Measurements from ENCODE around the gene MYRF.

MYRF gene

GRCh38 chr11:61793829-61794204, 41.4 kb downstream of the MYRF start:
- no peak for TF ChIP-seq GABPA (IDR thresholded peaks at IDR 0.05; ENCODE audit: low read depth)
- TF ChIP-seq POLR2AphosphoS5 (IDR thresholded peaks at IDR 0.05; ENCODE audit: low read depth): no peak
- H3K4me3 ChIP-seq (replicated peaks; ENCODE audit: insufficient read depth, low read length): peak overlapping the region; percentile 78
- peak overlapping the region; percentile 100 for H3K27ac ChIP-seq (replicated peaks)
- no peak for DNase-seq (ENCODE audit: low read depth in 1 of 2, low spot score in 1 of 2)
- no peaks in the 10 kb centered on the region for H3K27me3 ChIP-seq (ENCODE audit: insufficient read depth, poor library complexity, severe bottlenecking)

GRCh38 chr11:61794579-61794978, 42.1 kb downstream of the MYRF start:
- H3K4me3 ChIP-seq (replicated peaks; ENCODE audit: insufficient read depth, low read length): no peak overlapping the region

GRCh38 chr11:61795459-61795858, 43.0 kb downstream of the MYRF start:
- no peak for TF ChIP-seq POLR2AphosphoS5 (IDR thresholded peaks at IDR 0.05; ENCODE audit: low read depth)
- TF ChIP-seq REST (IDR thresholded peaks at IDR 0.05; ENCODE audit: insufficient replicate concordance, low read depth): no peak
- no peak for TF ChIP-seq SPI1 (IDR thresholded peaks at IDR 0.05; ENCODE audit: borderline replicate concordance, low read depth)
- TF ChIP-seq CTCF (IDR thresholded peaks at IDR 0.05; ENCODE audit: insufficient read depth, low read length): no peak
- no peak for TF ChIP-seq GABPA (IDR thresholded peaks at IDR 0.05; ENCODE audit: low read depth)
- H3K4me3 ChIP-seq (replicated peaks; ENCODE audit: insufficient read depth, low read length): no peak overlapping the region

More at GRCh38 chr11:61794579-61794978, 42.1 kb downstream of the MYRF start:
- TF ChIP-seq CTCF (IDR thresholded peaks at IDR 0.05; ENCODE audit: insufficient read depth, low read length) (no peak), REST (IDR thresholded peaks at IDR 0.05; ENCODE audit: insufficient replicate concordance, low read depth) (no peak), GABPA (IDR thresholded peaks at IDR 0.05; ENCODE audit: low read depth) (no peak), SPI1 (IDR thresholded peaks at IDR 0.05; ENCODE audit: borderline replicate concordance, low read depth) (no peak), POLR2AphosphoS5 (IDR thresholded peaks at IDR 0.05; ENCODE audit: low read depth) (no peak)
- Histone ChIP-seq H3K27ac (replicated peaks) (no peak overlapping the region), H3K27me3 (ENCODE audit: insufficient read depth, poor library complexity, severe bottlenecking) (no peaks in the 10 kb centered on the region)
- DNase-seq (ENCODE audit: low read depth in 1 of 2, low spot score in 1 of 2): no peak

GRCh38 chr11:61795876-61796526, 43.6 kb downstream of the MYRF start:
- no peak overlapping the region for H3K27ac ChIP-seq (replicated peaks)
- no peaks in the 10 kb centered on the region for H3K27me3 ChIP-seq (ENCODE audit: insufficient read depth, poor library complexity, severe bottlenecking)
- no peak overlapping the region for H3K4me3 ChIP-seq (replicated peaks; ENCODE audit: insufficient read depth, low read length)
- DNase-seq (ENCODE audit: low read depth in 1 of 2, low spot score in 1 of 2): no peak
- TF ChIP-seq GABPA (IDR thresholded peaks at IDR 0.05; ENCODE audit: low read depth) (no peak), POLR2AphosphoS5 (IDR thresholded peaks at IDR 0.05; ENCODE audit: low read depth) (no peak), SPI1 (IDR thresholded peaks at IDR 0.05; ENCODE audit: borderline replicate concordance, low read depth) (no peak), REST (IDR thresholded peaks at IDR 0.05; ENCODE audit: insufficient replicate concordance, low read depth) (no peak), CTCF (IDR thresholded peaks at IDR 0.05; ENCODE audit: insufficient read depth, low read length) (no peak)

More at GRCh38 chr11:61795459-61795858, 43.0 kb downstream of the MYRF start:
- Histone ChIP-seq H3K27ac (replicated peaks) (no peak overlapping the region), H3K27me3 (ENCODE audit: insufficient read depth, poor library complexity, severe bottlenecking) (no peaks in the 10 kb centered on the region)
- no peak for DNase-seq (ENCODE audit: low read depth in 1 of 2, low spot score in 1 of 2)

Measured in HL-60 (cell line).